HCT116 (cell line): Measurements from ENCODE around the gene SLC22A7.

Experiments
- POLR2A ChIP-seq: IDR thresholded peaks from 2 replicates; pipeline ENCODE4 v1.7.0; 2011; ENCODE audit warnings: borderline replicate concordance; ENCODE audit not compliant: insufficient read depth, insufficient read length; ENCODE audit errors: extremely low read depth
- SP1 ChIP-seq: IDR thresholded peaks from 2 replicates; pipeline ENCODE4 v1.6.1; 2012; ENCODE audit warnings: low read depth

GRCh38 chr6:43334466-43335095 lies 36.5 kb downstream of the SLC22A7 start:
- TF ChIP-seq POLR2A (no peak), SP1 (no peak)
